Measurements from ENCODE around the gene SYPL1.

SYPL1 gene

GRCh38 chr7:106073701-106074100 is 38.4 kb downstream of the SYPL1 start:
- no peak for DNase-seq (ENCODE audit: low spot score)
- in situ Hi-C loops (cut with MboI; ENCODE audit: low sequenced_read_pairs, unreplicated experiment), result loop anchor here (25.0 kb wide), 1 partner anchor 389 kb away; no protein-coding TSS in a partner anchor
- no peak for TF ChIP-seq CTCF (IDR thresholded peaks at IDR 0.05; ENCODE audit: borderline replicate concordance, control extremely low read depth, extremely low read depth, insufficient read depth, missing control alignments)

GRCh38 chr7:106072715-106073091 is 39.4 kb downstream of the SYPL1 start:
- DNase-seq (ENCODE audit: low spot score), result no peak
- in situ Hi-C loops (cut with MboI; ENCODE audit: low sequenced_read_pairs, unreplicated experiment), result loop anchor here (25.0 kb wide), 1 partner anchor 390 kb away; no protein-coding TSS in a partner anchor
- no peak for TF ChIP-seq CTCF (IDR thresholded peaks at IDR 0.05; ENCODE audit: borderline replicate concordance, control extremely low read depth, extremely low read depth, insufficient read depth, missing control alignments)

- in situ Hi-C loops (cut with MboI; ENCODE audit: low sequenced_read_pairs, unreplicated experiment), result loop anchor here (25.0 kb wide), 1 partner anchor 390 kb away; no protein-coding TSS in a partner anchor
- TF ChIP-seq CTCF (IDR thresholded peaks at IDR 0.05; ENCODE audit: borderline replicate concordance, control extremely low read depth, extremely low read depth, insufficient read depth, missing control alignments), result no peak
- DNase-seq (ENCODE audit: low spot score), result no peak
These were observed 40.0 kb downstream of the SYPL1 start for GRCh38 chr7:106071999-106072714.

GRCh38 chr7:106071356-106071998 is 40.6 kb downstream of the SYPL1 start:
- peak; percentile 85 for DNase-seq (ENCODE audit: low spot score)
- in situ Hi-C loops (cut with MboI; ENCODE audit: low sequenced_read_pairs, unreplicated experiment), result loop anchor here (25.0 kb wide), 1 partner anchor 391 kb away; no protein-coding TSS in a partner anchor

GRCh38 chr7:106070567-106071254 is 41.4 kb downstream of the SYPL1 start:
- in situ Hi-C loops (cut with MboI; ENCODE audit: low sequenced_read_pairs, unreplicated experiment), result loop anchor here (25.0 kb wide), 1 partner anchor 392 kb away; no protein-coding TSS in a partner anchor
- DNase-seq (ENCODE audit: low spot score), result no peak
- TF ChIP-seq CTCF (IDR thresholded peaks at IDR 0.05; ENCODE audit: borderline replicate concordance, control extremely low read depth, extremely low read depth, insufficient read depth, missing control alignments), result no peak

More at GRCh38 chr7:106071356-106071998, 40.6 kb downstream of the SYPL1 start:
- no peak for TF ChIP-seq CTCF (IDR thresholded peaks at IDR 0.05; ENCODE audit: borderline replicate concordance, control extremely low read depth, extremely low read depth, insufficient read depth, missing control alignments)

- TF ChIP-seq CTCF (IDR thresholded peaks at IDR 0.05; ENCODE audit: borderline replicate concordance, control extremely low read depth, extremely low read depth, insufficient read depth, missing control alignments), result no peak
- no peak for DNase-seq (ENCODE audit: low spot score)
- in situ Hi-C loops (cut with MboI; ENCODE audit: low sequenced_read_pairs, unreplicated experiment), result loop anchor here (25.0 kb wide), 1 partner anchor 392 kb away; no protein-coding TSS in a partner anchor
These were observed 41.9 kb downstream of the SYPL1 start for GRCh38 chr7:106070201-106070551.

Data from GM13976 (cell line).